Calu3 (cell line): ENCODE data around the gene RIN3. TPM values are rescaled to one million over a fixed set of nuclear protein-coding genes. Genes with fewer than 3 reads are reported as not detected.

Experiments used
- BruUV-seq: library from RNA; stranded (reverse); fragments of 400-500 nt; replicated peaks from 2 replicates; lab custom pipeline; 2021; lab: Mats Ljungman, UMichigan
- CTCF ChIA-PET: fragments of 300-600 bp; sonication (Branson Sonifier 250); formaldehyde crosslinking; loops from one replicate; lab custom pipeline; 2022; ENCODE audit warnings: antibody characterized with exemption; lab: Charles Lee
- DNase-seq: peaks from one replicate; pipeline ENCODE4 v3.0.0; 2022
- H3K27ac Mint-ChIP-seq: one replicate; pipeline ENCODE4 v1.8.0; 2022; ENCODE audit warnings: mixed read lengths; ENCODE audit not compliant: unreplicated experiment
- H3K27me3 Mint-ChIP-seq: one replicate; pipeline ENCODE4 v1.8.0; 2022; ENCODE audit warnings: mixed read lengths; ENCODE audit not compliant: unreplicated experiment
- H3K36me3 Mint-ChIP-seq: one replicate; pipeline ENCODE4 v1.8.0; 2022; ENCODE audit warnings: mild to moderate bottlenecking, moderate library complexity, mixed read lengths; ENCODE audit not compliant: insufficient read depth, unreplicated experiment
- H3K4me1 Mint-ChIP-seq: one replicate; pipeline ENCODE4 v1.8.0; 2022; ENCODE audit warnings: mild to moderate bottlenecking, low read depth, mixed read lengths; ENCODE audit not compliant: unreplicated experiment
- H3K4me3 Mint-ChIP-seq: one replicate; pipeline ENCODE4 v1.8.0; 2022; ENCODE audit warnings: mild to moderate bottlenecking, low read depth, moderate library complexity, mixed read lengths; ENCODE audit not compliant: unreplicated experiment
- H3K9me3 Mint-ChIP-seq: one replicate; pipeline ENCODE4 v1.8.0; 2022; ENCODE audit warnings: low read depth, mixed read lengths; ENCODE audit not compliant: unreplicated experiment
- CTCF ChIP-seq: fragments of 200-600 bp; IDR thresholded peaks from one replicate; pipeline ENCODE4 v1.8.0; 2022; ENCODE audit warnings: antibody characterized with exemption; ENCODE audit not compliant: unreplicated experiment
- intact Hi-C: fragments of 100-400 bp; cut with micrococcal nuclease; formaldehyde crosslinking; loops from one replicate; pipeline ENCODE4 v1.10.0; 2022; ENCODE audit not compliant: unreplicated experiment
- total RNA-seq: library from RNA; stranded (reverse); gene quantifications from 2 replicates; pipeline ENCODE4 v1.2.3, GENCODE V29; 2022

Gene RIN3
- total RNA-seq, 1 experiment from 2014 or later, result 13.8 TPM

- no peak for DNase-seq
- intact Hi-C loops, result no loop called here
- Mint-ChIP-seq H3K27me3 (no peaks in the 10 kb centered on the region), H3K4me3 (no peak overlapping the region), H3K9me3 (no peaks in the 10 kb centered on the region), H3K27ac (no peak overlapping the region), H3K36me3 (no peaks in the 10 kb centered on the region), H3K4me1 (peaks cover 18% of the 10 kb centered on the region)
- no peak for TF ChIP-seq CTCF
- CTCF ChIA-PET, result no interaction called here
- no TSS peak for BruUV-seq
These were observed 76.6 kb downstream of the RIN3 start for GRCh38 chr14:92590176-92590575.

- intact Hi-C loops, result no loop called here
- no peak overlapping the region for H3K27ac Mint-ChIP-seq
- H3K27me3 Mint-ChIP-seq, result no peaks in the 10 kb centered on the region
- no peak for TF ChIP-seq CTCF
- no peaks in the 10 kb centered on the region for H3K36me3 Mint-ChIP-seq
- no TSS peak for BruUV-seq
- DNase-seq, result no peak
- H3K4me3 Mint-ChIP-seq, result no peak overlapping the region
- CTCF ChIA-PET, result no interaction called here
- no peaks in the 10 kb centered on the region for H3K9me3 Mint-ChIP-seq
- peaks cover 11% of the 10 kb centered on the region for H3K4me1 Mint-ChIP-seq
These were observed 77.4 kb downstream of the RIN3 start for GRCh38 chr14:92590941-92591340.

GRCh38 chr14:92591346-92591745 lies 77.8 kb downstream of the RIN3 start:
- intact Hi-C loops, result no loop called here
- CTCF ChIA-PET, result no interaction called here
- Mint-ChIP-seq H3K4me3 (no peak overlapping the region), H3K4me1 (peaks cover 10% of the 10 kb centered on the region), H3K27ac (no peak overlapping the region), H3K27me3 (no peaks in the 10 kb centered on the region), H3K9me3 (no peaks in the 10 kb centered on the region), H3K36me3 (no peaks in the 10 kb centered on the region)
- DNase-seq, result no peak
- no peak for TF ChIP-seq CTCF
- BruUV-seq, result no TSS peak

GRCh38 chr14:92595267-92595666 lies 81.7 kb downstream of the RIN3 start:
- Mint-ChIP-seq H3K9me3 (no peaks in the 10 kb centered on the region), H3K4me3 (no peak overlapping the region), H3K27ac (no peak overlapping the region), H3K27me3 (no peaks in the 10 kb centered on the region), H3K36me3 (no peaks in the 10 kb centered on the region), H3K4me1 (no peaks in the 10 kb centered on the region)
- no peak for TF ChIP-seq CTCF
- intact Hi-C loops, result no loop called here
- CTCF ChIA-PET, result interaction anchor here (0.8 kb wide), 1 partner anchor 50 kb away, joined by 7 read pairs; no protein-coding TSS in a partner anchor
- no TSS peak for BruUV-seq
- no peak for DNase-seq
